CD4-positive, alpha-beta T cell treated with Interleukin-4 for 1 hour (primary cell): Measurements from ENCODE around the gene PRC1.
"Not testable (repeated sequence)": the region's sequence is repeated elsewhere in the genome, so short reads cannot be mapped to it uniquely, and the experiment has no call there.

Experiments used
- DNase-seq, 2 donors: peaks; one replicate each; pipeline ENCODE4 v3.0.0-alpha.2; 2020 to 2022

PRC1 gene

GRCh38 chr15:90931828-90932659 lies 62.3 kb downstream of the PRC1 start, which contains the start of gene HDDC3:
Gene HDDC3, minus strand, starts transcription at chr15:90932549. Its CDS starts 9 bp downstream, at chr15:90932540.
- peak; percentile 88 to 89 for DNase-seq

- DNase-seq, result no peak
Measured at GRCh38 chr15:90931575-90931827, 62.8 kb downstream of the PRC1 start.

- DNase-seq, result peak in 1 of 2 donors; percentile 4
Measured at GRCh38 chr15:90930861-90931574, 63.3 kb downstream of the PRC1 start.

- DNase-seq, result no peak
Measured at GRCh38 chr15:90929246-90930019, 64.9 kb downstream of the PRC1 start.

GRCh38 chr15:90928106-90928505 lies 66.2 kb downstream of the PRC1 start:
- not testable (repeated sequence) for DNase-seq

- DNase-seq, result not testable (repeated sequence)
Measured at GRCh38 chr15:90926766-90927165, 67.6 kb downstream of the PRC1 start.

GRCh38 chr15:90924375-90924774 lies 70.0 kb downstream of the PRC1 start:
- DNase-seq, result no peak

- DNase-seq, result not testable (repeated sequence)
Measured at GRCh38 chr15:90922712-90923322, 71.5 kb downstream of the PRC1 start.

- no peak for DNase-seq
Measured at GRCh38 chr15:90921887-90922286, 72.4 kb downstream of the PRC1 start.

GRCh38 chr15:90918835-90919234 lies 75.5 kb downstream of the PRC1 start:
- DNase-seq, result no peak

- no peak for DNase-seq
Measured at GRCh38 chr15:90918034-90918788, 76.1 kb downstream of the PRC1 start.

GRCh38 chr15:90917569-90917968 lies 76.8 kb downstream of the PRC1 start:
- DNase-seq, result no peak

- no peak for DNase-seq
Measured at GRCh38 chr15:90916461-90916860, 77.9 kb downstream of the PRC1 start.
